GM12878 (cell line): ENCODE results near the gene RASGRF1. TPM values are rescaled to one million over a fixed set of nuclear protein-coding genes. Genes with fewer than 3 reads are reported as not detected.

ENCODE experiments used
- ATAC-seq: fragments of 200-7000 bp; cut with Tn5 transposase; 3 replicates; pipeline ENCODE4 v1.9.1; 2020; ENCODE audit warnings: mild to moderate bottlenecking, moderate library complexity
- BruUV-seq: library from RNA; stranded (reverse); fragments of 400-500 nt; replicated peaks from 2 replicates; lab custom pipeline; 2021; lab: Mats Ljungman, UMichigan
- CTCF ChIA-PET: fragments of 300-600 bp; sonication (Branson Sonifier 250); formaldehyde crosslinking; extraction: SDS; loops from one replicate; lab custom pipeline; 2021; ENCODE audit warnings: inconsistent platforms; lab: Yijun Ruan, JAX
- POLR2A ChIA-PET: fragments of 350-600 bp; formaldehyde crosslinking; extraction: SDS; loops from one replicate; lab custom pipeline; 2021; ENCODE audit warnings: inconsistent platforms; lab: Charles Lee
- RAD21 ChIA-PET: fragments of 300-600 bp; sonication (Branson Sonifier 250); formaldehyde crosslinking; loops from one replicate; lab custom pipeline; 2023; ENCODE audit warnings: antibody characterized with exemption; ENCODE audit not compliant: unreplicated experiment; lab: Charles Lee
- SMC1A ChIA-PET: fragments of 300-600 bp; sonication (Branson Sonifier 250); formaldehyde crosslinking; loops from one replicate; lab custom pipeline; 2023; ENCODE audit not compliant: unreplicated experiment, uncharacterized antibody; lab: Charles Lee
- DNase-seq: peaks from one replicate; pipeline ENCODE4 v3.0.0-alpha.2; 2011; ENCODE audit warnings: low read depth, low spot score
- FAIRE-seq: peaks from 3 replicates; lab custom pipeline; 2011; peaks lifted over from hg19 to GRCh38; lab: Jason Lieb, UNC
- H2AFZ ChIP-seq: 2 replicates; pipeline ENCODE4 v1.6.0; 2011; ENCODE audit warnings: low read depth, low read length, control low read depth; ENCODE audit not compliant: control insufficient read depth
- H3K27ac ChIP-seq: 2 replicates; pipeline ENCODE4 v1.5.1; 2011; ENCODE audit warnings: control low read depth; ENCODE audit not compliant: control insufficient read depth, insufficient read depth
- H3K27me3 ChIP-seq, 2 experiments: replicated peaks in 1 of 2; 2 replicates each; pipeline versions ENCODE4 v1.6.0 to v1.6.1; 2011; ENCODE audit warnings: low read length in 1 of 2; ENCODE audit not compliant: control insufficient read depth in 2 of 2, insufficient read depth in 2 of 2
- H3K36me3 ChIP-seq, 2 experiments: 2 replicates each; pipeline ENCODE4 v1.5.1; 2011; ENCODE audit warnings: low read length in 1 of 2; ENCODE audit not compliant: control insufficient read depth in 2 of 2, insufficient read depth in 2 of 2
- H3K4me1 ChIP-seq: 2 replicates; pipeline ENCODE4 v1.6.1; 2011; ENCODE audit warnings: mild to moderate bottlenecking, low read length, moderate library complexity, mixed read lengths; ENCODE audit not compliant: control insufficient read depth, insufficient read depth
- H3K4me2 ChIP-seq: 2 replicates; pipeline ENCODE4 v1.6.0; 2011; ENCODE audit warnings: control low read depth; ENCODE audit not compliant: control insufficient read depth, insufficient read depth
- H3K4me3 ChIP-seq: fragments of 200-600 bp; sonication (generic); 2 replicates; pipeline ENCODE4 v1.5.1; 2016
- H3K79me2 ChIP-seq: 2 replicates; pipeline ENCODE4 v1.6.0; 2011; ENCODE audit warnings: low read length; ENCODE audit not compliant: control insufficient read depth, insufficient read depth
- H3K9ac ChIP-seq: 2 replicates; pipeline ENCODE4 v1.8.0; 2011; ENCODE audit warnings: low read length, control low read depth, mixed read lengths; ENCODE audit not compliant: control insufficient read depth, insufficient read depth
- H3K9me3 ChIP-seq: replicated peaks from 3 replicates; pipeline ENCODE4 v1.5.1; 2011; ENCODE audit warnings: mild to moderate bottlenecking, low read length; ENCODE audit not compliant: control insufficient read depth, insufficient read depth
- H4K20me1 ChIP-seq: 2 replicates; pipeline ENCODE4 v1.6.0; 2011; ENCODE audit not compliant: control insufficient read depth, insufficient read depth
- CHD1 ChIP-seq: IDR thresholded peaks from 2 replicates; pipeline ENCODE4 v1.6.1; 2012; ENCODE audit warnings: low read depth, low read length, improper control_type of control experiment
- CHD2 ChIP-seq: IDR thresholded peaks from 2 replicates; pipeline ENCODE4 v1.6.1; 2011; ENCODE audit warnings: low read depth, low read length, improper control_type of control experiment, borderline replicate concordance
- CUX1 ChIP-seq: IDR thresholded peaks from 2 replicates; pipeline ENCODE4 v1.6.1; 2012; ENCODE audit warnings: improper control_type of control experiment, low read depth, low read length; ENCODE audit not compliant: insufficient replicate concordance
- EP300 ChIP-seq, 2 experiments: fragments of 150-350 bp in 1 of 2; IDR thresholded peaks; 2 replicates each; pipeline ENCODE4 v1.6.1; 2011 to 2012; ENCODE audit warnings: low read depth in 2 of 2, low read length in 2 of 2, borderline replicate concordance in 1 of 2, improper control_type of control experiment in 1 of 2, inconsistent platforms in 1 of 2; ENCODE audit not compliant: control insufficient read depth in 1 of 2
- ESRRA ChIP-seq: IDR thresholded peaks from 2 replicates; pipeline ENCODE4 v1.6.1; 2012; ENCODE audit warnings: mild to moderate bottlenecking, low read length, improper control_type of control experiment
- FOXK2 ChIP-seq: fragments of 450-650 bp; IDR thresholded peaks from 2 replicates; pipeline ENCODE4 v1.6.1; 2017; ENCODE audit warnings: mild to moderate bottlenecking, moderate library complexity
- GABPA ChIP-seq: IDR thresholded peaks from 2 replicates; pipeline ENCODE4 v1.6.1; 2014; ENCODE audit warnings: antibody characterized with exemption, low read depth, mild to moderate bottlenecking, inconsistent platforms
- LARP7 ChIP-seq: fragments of 450-650 bp; IDR thresholded peaks from 2 replicates; pipeline ENCODE4 v1.6.1; 2017; ENCODE audit warnings: mild to moderate bottlenecking
- NFYA ChIP-seq: IDR thresholded peaks from 2 replicates; pipeline ENCODE4 v1.6.1; 2011; ENCODE audit warnings: low read depth, mild to moderate bottlenecking, low read length, improper control_type of control experiment, borderline replicate concordance
- RAD51 ChIP-seq: fragments of 450-650 bp; IDR thresholded peaks from 2 replicates; pipeline ENCODE4 v1.6.1; 2016; ENCODE audit warnings: moderate library complexity, mild to moderate bottlenecking, inconsistent platforms
- RBBP5 ChIP-seq: fragments of 200-600 bp; sonication (generic); conservative IDR thresholded peaks from 2 replicates; pipeline ENCODE4 v1.6.1; 2016
- SMAD1 ChIP-seq: fragments of 450-650 bp; IDR thresholded peaks from 2 replicates; pipeline ENCODE4 v1.6.1; 2018; ENCODE audit warnings: mild to moderate bottlenecking, low read depth; ENCODE audit not compliant: partially characterized antibody
- SMC3 ChIP-seq: IDR thresholded peaks from 2 replicates; pipeline ENCODE4 v1.6.1; 2011; ENCODE audit warnings: low read length, improper control_type of control experiment, borderline replicate concordance
- ZBTB4 ChIP-seq: fragments of 450-650 bp; formaldehyde crosslinking; IDR thresholded peaks from 2 replicates; pipeline ENCODE4 v1.4.0; 2022; ENCODE audit warnings: mild to moderate bottlenecking, moderate library complexity
- WGBS: methylation state at CpG from one replicate; pipeline ENCODE4 v1.1.6; 2016; ENCODE audit warnings: low lambda C conversion rate; ENCODE audit not compliant: insufficient replicate concordance, insufficient coverage; ENCODE audit errors: missing lambda C conversion rate; 5-methylcytosine and 5-hydroxymethylcytosine counted together
- in situ Hi-C: fragments of 300-500 bp; cut with MboI; formaldehyde crosslinking; loops from 9 replicates; pipeline ENCODE4 v1.14.3; 2018; ENCODE audit warnings: mixed read lengths
- intact Hi-C: fragments of 100-400 bp; cut with micrococcal nuclease; formaldehyde crosslinking; loops from one replicate; pipeline ENCODE4 v1.14.2; 2022; ENCODE audit not compliant: unreplicated experiment
- polyA plus RNA-seq, 11 experiments: library from polyadenylated mRNA; depleted of rRNA in 4 of 11; unstranded in 6 of 11; stranded (reverse) in 5 of 11; fragments of >200 nt; fragmentation: Nextera tagmentation in 4 of 11; fragmentation: Illumina TruSeq in 1 of 11; extraction: Ambion mirVana in 4 of 11; extraction: Trizol in 1 of 11; gene quantifications; 1 replicate in 1 of 11; 2 replicates in 10 of 11; pipeline versions ENCODE4 v1.2.1 to v1.2.3, GENCODE V29; 2011 to 2016; ENCODE audit warnings: inconsistent platforms in 2 of 11, missing spikeins in 2 of 11, low read depth in 1 of 11
- total RNA-seq, 4 experiments: library from RNA; depleted of rRNA in 3 of 4; stranded (reverse); fragments of >200 nt in 3 of 4; fragmentation: Illumina TruSeq in 1 of 4; extraction: Trizol in 1 of 4; gene quantifications; 2 replicates each; pipeline versions ENCODE4 v1.2.1 to v1.2.3, GENCODE V29; 2013 to 2021
- TF ChIP-seq, protein P1 (sequence below): fragments of 450-650 bp; IDR thresholded peaks from 2 replicates; pipeline ENCODE4 v1.6.1; 2017; ENCODE audit warnings: mild to moderate bottlenecking

RASGRF1 gene
- total and polyA plus RNA-seq, 10 of the 15 experiments (the other 5 are each of a cell fraction or from before 2014, with no cell fraction given), result 0.20 to 1.9 (median 0.86) TPM

GRCh38 chr15:79031201-79031600 lies 59.4 kb downstream of the RASGRF1 start:
- no TSS peak for BruUV-seq
- 75% methylated on average over 8 of the region's 9 CpGs for WGBS
- peaks cover 2% of the 10 kb centered on the region; the same call in 1 of the 3 replicates for H3K9me3 ChIP-seq
- no peak for FAIRE-seq
- POLR2A ChIA-PET, result no interaction called here
- RAD21 ChIA-PET, result interaction anchor here (1.4 to 8.0 kb wide), 2 partner anchors 121 to 152 kb away, joined by 5 to 145 read pairs; no protein-coding TSS in a partner anchor
- H4K20me1 ChIP-seq, result no peaks in the 10 kb centered on the region
- H3K79me2 ChIP-seq, result no peaks in the 10 kb centered on the region
- peaks cover 10% of the 10 kb centered on the region for H3K4me1 ChIP-seq
- no peak for DNase-seq
- intact Hi-C loops (no loop called here), in situ Hi-C loops (no loop called here)
- no peak overlapping the region for H3K27ac ChIP-seq
- H3K36me3 ChIP-seq, result no peaks in the 10 kb centered on the region
- ATAC-seq, result no peak
- H3K4me3 ChIP-seq, result no peak overlapping the region
- no peak overlapping the region for H3K4me2 ChIP-seq
- H2AFZ ChIP-seq, result no peak overlapping the region
- no peak overlapping the region for H3K9ac ChIP-seq
- SMC1A ChIA-PET, result interaction anchor here (10.2 kb wide), 1 partner anchor 152 kb away, joined by 147 read pairs; no protein-coding TSS in a partner anchor
- H3K27me3 ChIP-seq, result no peaks in the 10 kb centered on the region; a peak in 1 of 4 replicates
- CTCF ChIA-PET, result interaction anchor here (1.3 to 10.1 kb wide), 2 partner anchors 88 to 154 kb away, joined by 3 to 351 read pairs; no protein-coding TSS in a partner anchor
- TF ChIP-seq RAD51 (no peak), GABPA (no peak), FOXK2 (no peak), ZBTB4 (CRISPR knock-in tag) (no peak), NFYA (no peak), SMC3 (no peak), SMAD1 (no peak), CHD2 (no peak), RBBP5 (no peak), CHD1 (no peak), EP300 (IDR thresholded peaks at IDR 0.05; ENCODE audit: borderline replicate concordance in 1 of 2, control insufficient read depth in 1 of 2, low read depth in 2 of 2, low read length in 2 of 2) (no peak), LARP7 (no peak), ESRRA (no peak), CUX1 (no peak)
- TF ChIP-seq, protein P1, sequence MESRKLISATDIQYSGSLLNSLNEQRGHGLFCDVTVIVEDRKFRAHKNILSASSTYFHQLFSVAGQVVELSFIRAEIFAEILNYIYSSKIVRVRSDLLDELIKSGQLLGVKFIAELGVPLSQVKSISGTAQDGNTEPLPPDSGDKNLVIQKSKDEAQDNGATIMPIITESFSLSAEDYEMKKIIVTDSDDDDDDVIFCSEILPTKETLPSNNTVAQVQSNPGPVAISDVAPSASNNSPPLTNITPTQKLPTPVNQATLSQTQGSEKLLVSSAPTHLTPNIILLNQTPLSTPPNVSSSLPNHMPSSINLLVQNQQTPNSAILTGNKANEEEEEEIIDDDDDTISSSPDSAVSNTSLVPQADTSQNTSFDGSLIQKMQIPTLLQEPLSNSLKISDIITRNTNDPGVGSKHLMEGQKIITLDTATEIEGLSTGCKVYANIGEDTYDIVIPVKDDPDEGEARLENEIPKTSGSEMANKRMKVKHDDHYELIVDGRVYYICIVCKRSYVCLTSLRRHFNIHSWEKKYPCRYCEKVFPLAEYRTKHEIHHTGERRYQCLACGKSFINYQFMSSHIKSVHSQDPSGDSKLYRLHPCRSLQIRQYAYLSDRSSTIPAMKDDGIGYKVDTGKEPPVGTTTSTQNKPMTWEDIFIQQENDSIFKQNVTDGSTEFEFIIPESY, result no peak
